HepG2 (cell line): Measurements from ENCODE around the gene TRIM2. TPM values are rescaled to one million over a fixed set of nuclear protein-coding genes. Genes with fewer than 3 reads are reported as not detected.
A peak's percentile ranks its signal among the peaks of the same experiment; 100 is the strongest.

ENCODE experiments used
- CHD2 ChIP-seq: IDR thresholded peaks from 2 replicates; pipeline ENCODE4 v1.6.1; 2011; ENCODE audit warnings: low read depth, low read length, improper control_type of control experiment
- JUND ChIP-seq: sonication (generic); formaldehyde crosslinking; IDR thresholded peaks from 2 replicates; pipeline ENCODE4 v1.8.0; 2022; ENCODE audit warnings: mild to moderate bottlenecking, missing genetic modification reagents
- MTF1 ChIP-seq: sonication (generic); formaldehyde crosslinking; IDR thresholded peaks from 2 replicates; pipeline ENCODE4 v1.5.0; 2020; ENCODE audit warnings: missing genetic modification reagents
- POLR2AphosphoS2 ChIP-seq: IDR thresholded peaks from 2 replicates; pipeline ENCODE4 v1.6.1; 2011; ENCODE audit warnings: low read depth, low read length, improper control_type of control experiment
- TARDBP ChIP-seq: sonication (generic); formaldehyde crosslinking; IDR thresholded peaks from 2 replicates; pipeline ENCODE4 v1.8.0; 2022; ENCODE audit warnings: mild to moderate bottlenecking, missing genetic modification reagents
- THAP11 ChIP-seq: IDR thresholded peaks from 2 replicates; pipeline ENCODE4 v1.6.1; 2016; ENCODE audit warnings: missing biosample characterization, missing genetic modification reagents
- TRIM24 ChIP-seq: sonication (generic); formaldehyde crosslinking; IDR thresholded peaks from 2 replicates; pipeline ENCODE4 v1.8.0; 2022; ENCODE audit warnings: mild to moderate bottlenecking, missing genetic modification reagents
- TSC22D2 ChIP-seq: sonication (generic); formaldehyde crosslinking; IDR thresholded peaks from 2 replicates; pipeline ENCODE4 v1.5.1; 2020; ENCODE audit warnings: missing genetic modification reagents, mild to moderate bottlenecking, borderline replicate concordance
- ZFP36L2 ChIP-seq: sonication (generic); formaldehyde crosslinking; IDR thresholded peaks from 2 replicates; pipeline ENCODE4 v1.4.0; 2020; ENCODE audit warnings: missing genetic modification reagents
- ZNF230 ChIP-seq: sonication (generic); formaldehyde crosslinking; IDR thresholded peaks from 2 replicates; pipeline ENCODE4 v1.4.0; 2020; ENCODE audit warnings: mild to moderate bottlenecking, missing genetic modification reagents
- ZNF251 ChIP-seq: sonication (generic); formaldehyde crosslinking; IDR thresholded peaks from 2 replicates; pipeline ENCODE4 v1.9.0; 2021; ENCODE audit warnings: mild to moderate bottlenecking, missing genetic modification reagents
- ZNF329 ChIP-seq: sonication (generic); formaldehyde crosslinking; IDR thresholded peaks from 2 replicates; pipeline ENCODE4 v1.9.0; 2021; ENCODE audit warnings: low read depth, mild to moderate bottlenecking, missing genetic modification reagents
- ZNF441 ChIP-seq: sonication (generic); formaldehyde crosslinking; IDR thresholded peaks from 2 replicates; pipeline ENCODE4 v1.7.0; 2021; ENCODE audit warnings: missing genetic modification reagents, borderline replicate concordance
- ZSCAN12 ChIP-seq: sonication (generic); formaldehyde crosslinking; IDR thresholded peaks from 2 replicates; pipeline ENCODE4 v1.9.0; 2021; ENCODE audit warnings: mild to moderate bottlenecking, missing genetic modification reagents
- polyA plus RNA-seq, 8 experiments: library from polyadenylated mRNA; depleted of rRNA in 3 of 8; stranded (reverse) in 7 of 8; unstranded in 1 of 8; fragments of >200 nt; fragmentation: Illumina TruSeq in 4 of 8; extraction: Trizol in 4 of 8; gene quantifications; 2 replicates each; pipeline versions ENCODE4 v1.2.1 to v1.2.3, GENCODE V29; 2011 to 2016; ENCODE audit warnings: low read depth in 4 of 8, missing spikeins in 1 of 8, mixed read lengths in 1 of 8; ENCODE audit not compliant: insufficient read depth in 1 of 8
- total RNA-seq, 5 experiments: library from RNA; depleted of rRNA; stranded (reverse); fragments of >200 nt; fragmentation: Illumina TruSeq; extraction: Trizol; gene quantifications; 2 replicates each; pipeline ENCODE4 v1.2.3, GENCODE V29; 2016; ENCODE audit warnings: low read depth in 1 of 5
- TF ChIP-seq, protein P1 (sequence below): IDR thresholded peaks from 2 replicates; pipeline ENCODE4 v1.6.1; 2018; ENCODE audit warnings: missing genetic modification reagents, mild to moderate bottlenecking, missing compliant biosample characterization
- TF ChIP-seq, protein P2 (sequence below): sonication (generic); formaldehyde crosslinking; IDR thresholded peaks from 2 replicates; pipeline ENCODE4 v1.5.1; 2020; ENCODE audit warnings: mild to moderate bottlenecking, missing genetic modification reagents, borderline replicate concordance
- TF ChIP-seq, protein P3 (sequence below), 2 experiments: sonication (generic) in 1 of 2; formaldehyde crosslinking in 1 of 2; IDR thresholded peaks; 2 replicates each; pipeline versions ENCODE4 v1.4.0 to v1.6.1; 2016 to 2020; ENCODE audit warnings: borderline replicate concordance in 1 of 2, low read depth in 1 of 2, mild to moderate bottlenecking in 1 of 2, missing genetic modification reagents in 1 of 2
- TF ChIP-seq, protein P4 (sequence below): sonication (generic); formaldehyde crosslinking; IDR thresholded peaks from 2 replicates; pipeline ENCODE4 v1.5.1; 2020; ENCODE audit warnings: missing genetic modification reagents, mild to moderate bottlenecking, borderline replicate concordance
- TF ChIP-seq, protein P5 (sequence below): sonication (generic); formaldehyde crosslinking; IDR thresholded peaks from 2 replicates; pipeline ENCODE4 v1.5.1; 2020; ENCODE audit warnings: mild to moderate bottlenecking, moderate library complexity, missing genetic modification reagents

The TRIM2 gene
- total and polyA plus RNA-seq, 2 of the 13 experiments (the other 11 are each of a cell fraction or from before 2014, with no cell fraction given): 2.1 to 4.2 TPM

DNA sequence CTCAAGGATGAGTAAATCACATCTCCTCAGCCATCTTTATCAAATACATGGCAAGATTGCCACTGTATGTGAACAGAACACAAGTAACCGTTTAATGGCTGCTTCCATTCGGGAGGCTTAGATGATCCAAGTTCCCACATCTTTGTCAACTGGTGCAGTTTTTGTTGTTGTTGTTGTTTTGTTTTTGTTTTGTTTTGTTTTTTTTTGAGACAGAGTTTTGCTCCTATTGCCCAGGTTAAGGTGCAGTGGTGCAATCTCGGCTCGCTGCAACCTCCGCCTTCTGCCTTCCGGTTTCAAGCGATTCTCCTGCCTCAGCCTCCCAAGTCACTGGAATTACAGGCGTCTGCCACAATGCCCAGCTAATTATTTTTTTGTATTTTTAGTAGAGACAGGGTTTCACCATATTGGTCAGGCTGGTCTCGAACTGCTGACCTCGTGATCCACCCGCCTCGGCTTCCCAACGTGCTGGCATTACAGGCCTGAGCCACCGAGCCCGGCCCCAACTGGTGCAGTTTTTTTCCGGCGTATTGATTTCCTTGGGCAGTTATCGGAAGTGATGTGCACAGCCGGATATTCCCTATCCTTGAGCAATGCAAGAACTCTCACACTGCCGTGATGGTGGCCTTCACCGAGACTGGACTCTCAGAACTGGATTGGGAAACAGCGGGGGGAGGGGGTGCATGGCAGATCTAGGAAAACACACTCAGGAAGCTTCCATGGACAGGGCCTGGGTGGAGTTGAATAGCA is 29.2 kb upstream of the TRIM2 start (continued):
- TF ChIP-seq CHD2 (peak; percentile 41; the same call in 1 of the 2 replicates), ZSCAN12 (no peak), TSC22D2 (no peak), ZFP36L2 (CRISPR knock-in tag) (no peak), MTF1 (CRISPR knock-in tag) (no peak), ZNF329 (CRISPR knock-in tag) (0 out of 2 replicates have a peak, but pooled peaks have one; percentile 31), TRIM24 (peak; percentile 90), TARDBP (peak; percentile 76; the same call in 1 of the 2 replicates), THAP11 (CRISPR knock-in tag) (peak; percentile 49; the same call in 1 of the 2 replicates), POLR2AphosphoS2 (no peak), JUND (peak; percentile 45; the same call in 1 of the 2 replicates), ZNF230 (CRISPR knock-in tag) (no peak), ZNF251 (CRISPR knock-in tag) (no peak), ZNF441 (CRISPR knock-in tag) (no peak; the same call in 1 of the 2 replicates)
- TF ChIP-seq, protein P1, sequence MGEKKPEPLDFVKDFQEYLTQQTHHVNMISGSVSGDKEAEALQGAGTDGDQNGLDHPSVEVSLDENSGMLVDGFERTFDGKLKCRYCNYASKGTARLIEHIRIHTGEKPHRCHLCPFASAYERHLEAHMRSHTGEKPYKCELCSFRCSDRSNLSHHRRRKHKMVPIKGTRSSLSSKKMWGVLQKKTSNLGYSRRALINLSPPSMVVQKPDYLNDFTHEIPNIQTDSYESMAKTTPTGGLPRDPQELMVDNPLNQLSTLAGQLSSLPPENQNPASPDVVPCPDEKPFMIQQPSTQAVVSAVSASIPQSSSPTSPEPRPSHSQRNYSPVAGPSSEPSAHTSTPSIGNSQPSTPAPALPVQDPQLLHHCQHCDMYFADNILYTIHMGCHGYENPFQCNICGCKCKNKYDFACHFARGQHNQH (CRISPR knock-in tag): peak; percentile 28; the same call in 1 of the 2 replicates
- TF ChIP-seq, protein P2, sequence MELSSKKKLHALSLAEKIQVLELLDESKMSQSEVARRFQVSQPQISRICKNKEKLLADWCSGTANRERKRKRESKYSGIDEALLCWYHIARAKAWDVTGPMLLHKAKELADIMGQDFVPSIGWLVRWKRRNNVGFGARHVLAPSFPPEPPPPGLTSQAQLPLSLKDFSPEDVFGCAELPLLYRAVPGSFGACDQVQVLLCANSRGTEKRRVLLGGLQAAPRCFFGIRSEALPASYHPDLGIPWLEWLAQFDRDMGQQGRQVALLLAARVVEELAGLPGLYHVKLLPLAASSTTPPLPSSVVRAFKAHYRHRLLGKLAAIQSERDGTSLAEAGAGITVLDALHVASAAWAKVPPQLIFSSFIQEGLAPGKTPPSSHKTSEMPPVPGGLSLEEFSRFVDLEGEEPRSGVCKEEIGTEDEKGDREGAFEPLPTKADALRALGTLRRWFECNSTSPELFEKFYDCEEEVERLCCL: no peak
- TF ChIP-seq, protein P3, sequence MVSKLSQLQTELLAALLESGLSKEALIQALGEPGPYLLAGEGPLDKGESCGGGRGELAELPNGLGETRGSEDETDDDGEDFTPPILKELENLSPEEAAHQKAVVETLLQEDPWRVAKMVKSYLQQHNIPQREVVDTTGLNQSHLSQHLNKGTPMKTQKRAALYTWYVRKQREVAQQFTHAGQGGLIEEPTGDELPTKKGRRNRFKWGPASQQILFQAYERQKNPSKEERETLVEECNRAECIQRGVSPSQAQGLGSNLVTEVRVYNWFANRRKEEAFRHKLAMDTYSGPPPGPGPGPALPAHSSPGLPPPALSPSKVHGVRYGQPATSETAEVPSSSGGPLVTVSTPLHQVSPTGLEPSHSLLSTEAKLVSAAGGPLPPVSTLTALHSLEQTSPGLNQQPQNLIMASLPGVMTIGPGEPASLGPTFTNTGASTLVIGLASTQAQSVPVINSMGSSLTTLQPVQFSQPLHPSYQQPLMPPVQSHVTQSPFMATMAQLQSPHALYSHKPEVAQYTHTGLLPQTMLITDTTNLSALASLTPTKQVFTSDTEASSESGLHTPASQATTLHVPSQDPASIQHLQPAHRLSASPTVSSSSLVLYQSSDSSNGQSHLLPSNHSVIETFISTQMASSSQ (IDR thresholded peaks at IDR 0.05; ENCODE audit: low read depth): no peak
- TF ChIP-seq, protein P3 (CRISPR knock-in tag; IDR thresholded peaks at IDR 0.05; ENCODE audit: borderline replicate concordance): no peak
- TF ChIP-seq, protein P4, sequence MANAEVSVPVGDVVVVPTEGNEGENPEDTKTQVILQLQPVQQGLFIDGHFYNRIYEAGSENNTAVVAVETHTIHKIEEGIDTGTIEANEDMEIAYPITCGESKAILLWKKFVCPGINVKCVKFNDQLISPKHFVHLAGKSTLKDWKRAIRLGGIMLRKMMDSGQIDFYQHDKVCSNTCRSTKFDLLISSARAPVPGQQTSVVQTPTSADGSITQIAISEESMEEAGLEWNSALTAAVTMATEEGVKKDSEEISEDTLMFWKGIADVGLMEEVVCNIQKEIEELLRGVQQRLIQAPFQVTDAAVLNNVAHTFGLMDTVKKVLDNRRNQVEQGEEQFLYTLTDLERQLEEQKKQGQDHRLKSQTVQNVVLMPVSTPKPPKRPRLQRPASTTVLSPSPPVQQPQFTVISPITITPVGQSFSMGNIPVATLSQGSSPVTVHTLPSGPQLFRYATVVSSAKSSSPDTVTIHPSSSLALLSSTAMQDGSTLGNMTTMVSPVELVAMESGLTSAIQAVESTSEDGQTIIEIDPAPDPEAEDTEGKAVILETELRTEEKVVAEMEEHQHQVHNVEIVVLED (CRISPR knock-in tag): no peak
- TF ChIP-seq, protein P5, sequence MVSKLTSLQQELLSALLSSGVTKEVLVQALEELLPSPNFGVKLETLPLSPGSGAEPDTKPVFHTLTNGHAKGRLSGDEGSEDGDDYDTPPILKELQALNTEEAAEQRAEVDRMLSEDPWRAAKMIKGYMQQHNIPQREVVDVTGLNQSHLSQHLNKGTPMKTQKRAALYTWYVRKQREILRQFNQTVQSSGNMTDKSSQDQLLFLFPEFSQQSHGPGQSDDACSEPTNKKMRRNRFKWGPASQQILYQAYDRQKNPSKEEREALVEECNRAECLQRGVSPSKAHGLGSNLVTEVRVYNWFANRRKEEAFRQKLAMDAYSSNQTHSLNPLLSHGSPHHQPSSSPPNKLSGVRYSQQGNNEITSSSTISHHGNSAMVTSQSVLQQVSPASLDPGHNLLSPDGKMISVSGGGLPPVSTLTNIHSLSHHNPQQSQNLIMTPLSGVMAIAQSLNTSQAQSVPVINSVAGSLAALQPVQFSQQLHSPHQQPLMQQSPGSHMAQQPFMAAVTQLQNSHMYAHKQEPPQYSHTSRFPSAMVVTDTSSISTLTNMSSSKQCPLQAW (CRISPR knock-in tag): peak; percentile 92
